ENCODE measurements around the gene RCOR1. TPM values are rescaled to one million over a fixed set of nuclear protein-coding genes. Genes with fewer than 3 reads are reported as not detected.

RCOR1 gene
- total RNA-seq, 2 donors from 2014 or later, result 8.4 to 8.7 TPM

GRCh38 chr14:102779574-102780315 lies 187.3 kb downstream of the RCOR1 start:
- Histone ChIP-seq H3K4me1 (peaks cover 0 to 19% of the 10 kb centered on the region in 2 donors), H3K27ac (no peak overlapping the region), H3K27me3 (no peaks in the 10 kb centered on the region), H3K4me3 (no peak overlapping the region), H3K36me3 (no peaks in the 10 kb centered on the region), H3K9me3 (no peaks in the 10 kb centered on the region)
- TF ChIP-seq, protein P1, sequence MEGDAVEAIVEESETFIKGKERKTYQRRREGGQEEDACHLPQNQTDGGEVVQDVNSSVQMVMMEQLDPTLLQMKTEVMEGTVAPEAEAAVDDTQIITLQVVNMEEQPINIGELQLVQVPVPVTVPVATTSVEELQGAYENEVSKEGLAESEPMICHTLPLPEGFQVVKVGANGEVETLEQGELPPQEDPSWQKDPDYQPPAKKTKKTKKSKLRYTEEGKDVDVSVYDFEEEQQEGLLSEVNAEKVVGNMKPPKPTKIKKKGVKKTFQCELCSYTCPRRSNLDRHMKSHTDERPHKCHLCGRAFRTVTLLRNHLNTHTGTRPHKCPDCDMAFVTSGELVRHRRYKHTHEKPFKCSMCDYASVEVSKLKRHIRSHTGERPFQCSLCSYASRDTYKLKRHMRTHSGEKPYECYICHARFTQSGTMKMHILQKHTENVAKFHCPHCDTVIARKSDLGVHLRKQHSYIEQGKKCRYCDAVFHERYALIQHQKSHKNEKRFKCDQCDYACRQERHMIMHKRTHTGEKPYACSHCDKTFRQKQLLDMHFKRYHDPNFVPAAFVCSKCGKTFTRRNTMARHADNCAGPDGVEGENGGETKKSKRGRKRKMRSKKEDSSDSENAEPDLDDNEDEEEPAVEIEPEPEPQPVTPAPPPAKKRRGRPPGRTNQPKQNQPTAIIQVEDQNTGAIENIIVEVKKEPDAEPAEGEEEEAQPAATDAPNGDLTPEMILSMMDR (IDR thresholded peaks at IDR 0.05), result no peak
- DNase-seq (ENCODE audit: low spot score), result no peak

Other genes with a start within 250 kb of the RCOR1 start
- gene CINP, start 229.8 kb upstream of the RCOR1 start, total RNA-seq, result 10 to 100 TPM; 25.0 to 31.3 TPM
- 10 to 100 TPM; 13.2 to 15.5 TPM for gene TECPR2, start 229.7 kb upstream of the RCOR1 start, total RNA-seq
- gene ANKRD9, start 82.9 kb upstream of the RCOR1 start, total RNA-seq, result 100 to 1,000 TPM; 144 to 158 TPM
- gene TRAF3, start 184.8 kb downstream of the RCOR1 start, total RNA-seq, result 1 to 10 TPM; 9.1 to 10.0 TPM

Data from right atrium auricular region (tissue), 2 donors.